HG02973 (cell line): ENCODE results near the gene TNFRSF8.

Source experiments
- ATAC-seq: cut with Tn5 transposase; IDR thresholded peaks from one replicate; pipeline ENCODE4 v1.9.1; 2021; ENCODE audit warnings: moderate library complexity; ENCODE audit not compliant: unreplicated experiment

TNFRSF8 gene

GRCh38 chr1:12113433-12114339, 50.6 kb downstream of the TNFRSF8 start:
- ATAC-seq, result no peak

- ATAC-seq, result no peak
Measured at GRCh38 chr1:12114340-12114683, 51.2 kb downstream of the TNFRSF8 start.

- no peak for ATAC-seq
Measured at GRCh38 chr1:12114916-12115315, 51.8 kb downstream of the TNFRSF8 start.

- ATAC-seq, result no peak
Measured at GRCh38 chr1:12121212-12122003, 58.3 kb downstream of the TNFRSF8 start.

GRCh38 chr1:12123172-12123571, 60.1 kb downstream of the TNFRSF8 start:
- ATAC-seq, result no peak

GRCh38 chr1:12124693-12125421, 61.8 kb downstream of the TNFRSF8 start:
- ATAC-seq, result no peak

- ATAC-seq, result no peak
Measured at GRCh38 chr1:12125422-12126355, 62.6 kb downstream of the TNFRSF8 start.

GRCh38 chr1:12126781-12127180, 63.7 kb downstream of the TNFRSF8 start:
- ATAC-seq, result no peak

GRCh38 chr1:12127206-12127810, 64.2 kb downstream of the TNFRSF8 start:
- ATAC-seq, result no peak

GRCh38 chr1:12128120-12128519, 65.0 kb downstream of the TNFRSF8 start:
- no peak for ATAC-seq

- no peak for ATAC-seq
Measured at GRCh38 chr1:12129624-12130023, 66.5 kb downstream of the TNFRSF8 start.

- no peak for ATAC-seq
Measured at GRCh38 chr1:12130466-12131130, 67.5 kb downstream of the TNFRSF8 start.

GRCh38 chr1:12132078-12132477, 69.0 kb downstream of the TNFRSF8 start:
- ATAC-seq, result no peak

GRCh38 chr1:12134716-12135115, 71.6 kb downstream of the TNFRSF8 start:
- no peak for ATAC-seq

GRCh38 chr1:12135612-12136011, 72.5 kb downstream of the TNFRSF8 start:
- ATAC-seq, result no peak

- ATAC-seq, result no peak
Measured at GRCh38 chr1:12136916-12137610, 74.0 kb downstream of the TNFRSF8 start.

- no peak for ATAC-seq
Measured at GRCh38 chr1:12138196-12139168, 75.4 kb downstream of the TNFRSF8 start.

- ATAC-seq, result no peak
Measured at GRCh38 chr1:12140016-12140415, 76.9 kb downstream of the TNFRSF8 start.
